Osteoblast (primary cell): ENCODE data around the gene PARD3B. TPM values are rescaled to one million over a fixed set of nuclear protein-coding genes. Genes with fewer than 3 reads are reported as not detected.

Source experiments
- DNase-seq: peaks from one replicate; pipeline ENCODE4 v3.0.0; 2011; ENCODE audit warnings: low spot score, mixed read lengths; ENCODE audit not compliant: insufficient read length; ENCODE audit errors: missing footprints
- H2AFZ ChIP-seq: 2 replicates; pipeline ENCODE4 v1.6.0; 2011; ENCODE audit warnings: mild to moderate bottlenecking, low read length
- H3K27ac ChIP-seq: 2 replicates; pipeline ENCODE4 v1.5.1; 2011; ENCODE audit warnings: mild to moderate bottlenecking, low read depth, low read length, moderate library complexity
- H3K27me3 ChIP-seq: 2 replicates; pipeline ENCODE4 v1.6.0; 2012; ENCODE audit warnings: mild to moderate bottlenecking, control low read depth, inconsistent platforms, low read length, moderate library complexity; ENCODE audit not compliant: insufficient read depth
- H3K36me3 ChIP-seq: 2 replicates; pipeline ENCODE4 v1.5.1; 2011; ENCODE audit warnings: mild to moderate bottlenecking, low read length, control low read depth, moderate library complexity; ENCODE audit not compliant: insufficient read depth
- H3K4me1 ChIP-seq: 2 replicates; pipeline ENCODE4 v1.5.1; 2011; ENCODE audit warnings: mild to moderate bottlenecking, low read length, control low read depth, moderate library complexity; ENCODE audit not compliant: insufficient read depth
- H3K4me2 ChIP-seq: 2 replicates; pipeline ENCODE4 v1.6.0; 2011; ENCODE audit warnings: mild to moderate bottlenecking, low read length; ENCODE audit not compliant: insufficient read depth
- H3K4me3 ChIP-seq: fragments of 200-600 bp; sonication (generic); 3 replicates; pipeline ENCODE4 v1.5.1; 2012; ENCODE audit warnings: mild to moderate bottlenecking, low read length, inconsistent platforms; ENCODE audit not compliant: insufficient read depth
- H3K79me2 ChIP-seq: 2 replicates; pipeline ENCODE4 v1.6.0; 2012; ENCODE audit warnings: mild to moderate bottlenecking, low read length, control low read depth, inconsistent platforms; ENCODE audit not compliant: insufficient read depth
- H3K9me3 ChIP-seq: 2 replicates; pipeline ENCODE4 v1.5.1; 2011; ENCODE audit warnings: low read depth, low read length, control low read depth
- H4K20me1 ChIP-seq: 2 replicates; pipeline ENCODE4 v1.6.0; 2012; ENCODE audit warnings: mild to moderate bottlenecking, low read length, control low read depth; ENCODE audit not compliant: insufficient read depth
- CTCF ChIP-seq: IDR thresholded peaks from 2 replicates; pipeline ENCODE4 v1.5.1; 2011; ENCODE audit warnings: mild to moderate bottlenecking, low read depth, low read length, moderate library complexity; ENCODE audit errors: extremely low read depth
- total RNA-seq: library from RNA; depleted of rRNA; stranded (reverse); fragments of >200 nt; gene quantifications from 2 replicates; pipeline ENCODE4 v1.2.3, GENCODE V29; 2012

PARD3B gene
- total RNA-seq, 1 donor: 22.4 TPM

- H4K20me1 ChIP-seq: no peaks in the 10 kb centered on the region
- DNase-seq: no peak
- no peak overlapping the region for H2AFZ ChIP-seq
- H3K4me1 ChIP-seq: peaks cover 19% of the 10 kb centered on the region
- H3K36me3 ChIP-seq: no peaks in the 10 kb centered on the region
- H3K9me3 ChIP-seq: no peaks in the 10 kb centered on the region
- no peak overlapping the region for H3K27ac ChIP-seq
- H3K4me3 ChIP-seq: no peak overlapping the region
- H3K4me2 ChIP-seq: no peak overlapping the region
- no peaks in the 10 kb centered on the region for H3K79me2 ChIP-seq
- no peak for TF ChIP-seq CTCF
- H3K27me3 ChIP-seq: no peaks in the 10 kb centered on the region
Measured at GRCh38 chr2:204611764-204612163, 66.5 kb downstream of the PARD3B start.

- Histone ChIP-seq H3K27me3 (no peaks in the 10 kb centered on the region), H3K79me2 (no peaks in the 10 kb centered on the region), H3K9me3 (no peaks in the 10 kb centered on the region), H3K36me3 (no peaks in the 10 kb centered on the region), H3K4me3 (no peak overlapping the region), H3K27ac (no peak overlapping the region), H4K20me1 (no peaks in the 10 kb centered on the region), H2AFZ (no peak overlapping the region), H3K4me2 (no peak overlapping the region), H3K4me1 (peaks cover 8% of the 10 kb centered on the region)
- DNase-seq: no peak
- no peak for TF ChIP-seq CTCF
Measured at GRCh38 chr2:204613635-204614034, 68.4 kb downstream of the PARD3B start.

GRCh38 chr2:204615456-204615855 lies 70.2 kb downstream of the PARD3B start:
- Histone ChIP-seq H3K4me3 (no peak overlapping the region), H3K9me3 (no peaks in the 10 kb centered on the region), H4K20me1 (no peaks in the 10 kb centered on the region), H3K36me3 (no peaks in the 10 kb centered on the region), H3K27me3 (no peaks in the 10 kb centered on the region), H2AFZ (no peak overlapping the region), H3K4me2 (no peak overlapping the region), H3K4me1 (peaks cover 7% of the 10 kb centered on the region), H3K79me2 (no peaks in the 10 kb centered on the region), H3K27ac (no peak overlapping the region)
- no peak for TF ChIP-seq CTCF
- DNase-seq: no peak

- no peak for DNase-seq
- no peak overlapping the region for H3K27ac ChIP-seq
Measured at GRCh38 chr2:204625135-204625534, 79.9 kb downstream of the PARD3B start.

More at GRCh38 chr2:204625135-204625534, 79.9 kb downstream of the PARD3B start:
- no peak overlapping the region for H3K4me2 ChIP-seq
- no peaks in the 10 kb centered on the region for H3K79me2 ChIP-seq
- H3K4me1 ChIP-seq: no peaks in the 10 kb centered on the region
- peak; percentile 47 for TF ChIP-seq CTCF
- H3K9me3 ChIP-seq: no peaks in the 10 kb centered on the region
- no peak overlapping the region for H2AFZ ChIP-seq
- no peak overlapping the region for H3K4me3 ChIP-seq
- peaks cover 4% of the 10 kb centered on the region for H4K20me1 ChIP-seq
- H3K27me3 ChIP-seq: no peaks in the 10 kb centered on the region
- H3K36me3 ChIP-seq: no peaks in the 10 kb centered on the region
